Activated CD4-positive, alpha-beta T cell treated with anti-CD3 and anti-CD28 coated beads, Interleukin-2, Interleukin-4, amounts not matched to agents 100 ng/mL and 50 ng/mL, durations not matched to agents 16 hours and 8 hours (primary cell): Measurements from ENCODE around the gene GLRX.

Source experiments
- DNase-seq: peaks from one replicate; pipeline ENCODE4 v3.0.0-alpha.2; 2020; ENCODE audit warnings: low spot score

Gene GLRX

DNA sequence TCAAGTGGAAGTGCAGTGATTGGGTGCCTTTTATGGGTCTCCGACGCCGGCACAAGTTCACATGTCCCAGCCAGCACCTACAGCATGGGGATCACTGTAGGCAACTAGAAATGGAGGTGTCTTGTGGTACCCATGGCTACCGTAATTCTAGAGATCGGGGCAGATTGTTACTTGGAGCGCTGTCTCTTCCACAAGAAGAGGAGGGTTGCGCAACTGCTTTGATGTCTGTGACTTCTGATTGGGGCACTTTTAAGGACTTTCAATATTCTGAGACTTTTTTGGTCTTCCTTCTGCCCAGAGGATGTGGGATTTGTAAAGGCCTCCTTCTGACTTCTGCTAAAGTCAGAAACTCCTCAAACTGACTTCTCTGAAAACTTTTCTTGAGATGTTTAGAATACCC lies 41.9 kb downstream of the GLRX start:
- no peak for DNase-seq

DNA sequence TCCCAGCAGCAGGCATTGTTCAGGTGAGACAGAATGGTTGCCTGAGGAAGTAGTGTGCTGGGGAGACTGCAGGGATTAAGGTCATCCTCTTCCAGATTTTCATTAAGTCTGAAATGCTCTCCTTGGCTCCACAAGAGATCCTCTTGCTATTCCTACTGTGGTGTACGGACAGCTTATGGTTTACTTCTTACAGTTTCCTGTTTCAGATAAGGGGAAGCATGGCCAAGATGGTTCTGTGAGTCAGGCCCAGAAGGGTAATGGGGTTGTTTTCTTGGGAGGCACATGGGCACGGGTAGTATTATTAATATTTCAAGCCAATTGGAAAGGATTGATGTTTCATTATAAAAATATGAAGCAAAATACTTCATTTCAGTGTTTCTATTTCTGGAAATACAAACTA lies 42.9 kb downstream of the GLRX start:
- no peak for DNase-seq

DNA sequence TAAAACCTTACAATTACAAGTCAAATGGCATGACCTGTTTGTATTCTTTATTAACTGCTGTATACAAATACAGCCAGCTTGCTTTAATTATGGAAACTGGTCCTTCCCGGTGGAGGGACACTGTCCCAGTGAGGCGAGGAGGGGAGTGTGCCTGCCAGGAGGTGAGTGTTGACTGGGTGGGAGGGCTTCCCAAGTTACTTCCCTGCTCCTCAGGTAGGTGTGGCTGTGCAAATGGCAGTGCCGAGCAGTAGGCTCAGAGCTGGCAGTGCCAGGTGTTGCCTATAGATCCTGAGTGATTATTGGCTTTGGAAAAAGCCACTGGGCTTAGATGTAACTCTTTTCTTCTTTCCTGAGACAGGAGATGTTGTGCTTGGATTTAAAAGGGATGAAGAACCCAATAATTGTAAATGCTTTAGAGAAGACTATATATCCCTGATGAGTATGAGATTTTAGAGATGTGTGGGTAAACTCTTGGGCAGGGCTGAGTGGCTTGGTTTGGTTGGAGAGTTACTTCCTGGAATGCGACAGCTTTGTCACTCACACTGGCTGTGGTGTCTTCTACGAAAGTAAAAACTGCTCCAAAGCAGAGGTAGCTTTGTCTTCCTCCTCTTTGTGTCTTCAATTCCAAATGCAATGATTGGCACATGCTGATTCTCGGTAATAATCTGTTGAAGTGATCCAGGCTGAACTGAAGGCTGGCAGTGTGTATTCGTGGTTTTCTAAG lies 43.7 kb downstream of the GLRX start:
- DNase-seq, result no peak

- no peak for DNase-seq
Measured at GRCh38 chr5:95777441-95777840, 45.1 kb downstream of the GLRX start.

GRCh38 chr5:95773335-95774059 lies 49.0 kb downstream of the GLRX start:
- no peak for DNase-seq

- no peak for DNase-seq
Measured at GRCh38 chr5:95771892-95772291, 50.6 kb downstream of the GLRX start.

DNA sequence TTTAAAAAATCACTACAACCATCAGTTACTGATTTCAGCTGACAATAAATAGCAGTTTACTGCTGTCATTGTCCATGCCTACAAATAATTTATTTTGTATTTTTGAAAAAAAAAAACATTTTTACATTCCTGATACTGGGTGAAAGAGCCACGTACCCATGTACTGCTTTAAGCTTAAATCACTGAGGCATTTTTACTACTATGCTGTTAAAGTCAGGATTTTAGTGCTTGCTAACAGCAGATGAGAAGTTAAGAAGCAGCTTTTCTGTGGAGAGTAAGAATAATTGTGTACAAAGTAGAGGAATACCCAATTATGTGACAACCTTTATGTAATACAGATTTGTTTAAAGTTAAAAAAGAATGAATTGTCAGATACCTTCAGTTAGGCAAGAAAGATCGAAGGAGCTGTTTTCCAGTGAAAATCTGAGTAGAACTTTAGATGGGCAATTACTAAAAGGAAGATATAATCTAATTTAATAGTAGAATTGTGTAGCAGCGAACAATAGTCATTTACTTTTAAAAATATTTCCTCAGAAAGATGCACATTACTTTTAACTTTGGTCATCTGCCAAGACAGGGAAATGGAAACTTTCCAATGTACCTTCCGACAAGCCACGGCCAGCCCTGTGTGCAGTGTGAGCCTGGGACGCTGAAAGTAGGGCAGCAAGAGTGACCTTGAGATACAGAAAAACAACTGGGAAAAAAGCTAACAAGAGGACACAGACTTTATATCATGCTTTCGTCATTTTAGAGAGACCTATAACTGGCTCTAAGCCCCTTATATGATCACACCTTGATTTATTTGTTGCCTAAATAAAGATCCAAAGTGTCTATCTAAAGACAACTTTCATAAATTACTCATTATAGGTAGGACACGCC lies 51.5 kb downstream of the GLRX start:
- DNase-seq, result no peak

GRCh38 chr5:95768731-95769130 lies 53.8 kb downstream of the GLRX start:
- DNase-seq, result no peak

GRCh38 chr5:95763941-95764340 lies 58.6 kb downstream of the GLRX start:
- DNase-seq, result no peak
